RWPE2 (cell line): Measurements from ENCODE around the gene CHN2.

Experiments used
- ATAC-seq: fragments of 200-7000 bp; cut with Tn5 transposase; 3 replicates; pipeline ENCODE4 v1.9.1; 2021; ENCODE audit warnings: low read depth
- DNase-seq: peaks from one replicate; pipeline ENCODE4 v3.0.0-alpha.2; 2020; ENCODE audit warnings: low spot score
- H3K27ac ChIP-seq: fragments of 450-650 bp; 2 replicates; pipeline ENCODE4 v1.5.1; 2017; ENCODE audit warnings: mild to moderate bottlenecking; ENCODE audit not compliant: poor library complexity, severe bottlenecking
- H3K27me3 ChIP-seq: fragments of 250-450 bp; sonication (Bioruptor Pico); 2 replicates; pipeline ENCODE4 v1.5.1; 2021; ENCODE audit warnings: mild to moderate bottlenecking, moderate library complexity; ENCODE audit not compliant: insufficient read depth, poor library complexity, severe bottlenecking
- H3K36me3 ChIP-seq: fragments of 250-450 bp; sonication (Bioruptor Pico); 2 replicates; pipeline ENCODE4 v1.5.1; 2020; ENCODE audit warnings: low read depth, mild to moderate bottlenecking, moderate library complexity
- H3K4me1 ChIP-seq: fragments of 250-450 bp; sonication (Bioruptor Pico); 2 replicates; pipeline ENCODE4 v1.5.1; 2021; ENCODE audit warnings: mild to moderate bottlenecking, moderate library complexity; ENCODE audit not compliant: insufficient read depth, poor library complexity, severe bottlenecking
- H3K4me3 ChIP-seq: fragments of 250-450 bp; sonication (Bioruptor Pico); 2 replicates; pipeline ENCODE4 v1.5.1; 2021; ENCODE audit warnings: mild to moderate bottlenecking, moderate library complexity; ENCODE audit not compliant: severe bottlenecking
- H3K9me3 ChIP-seq: fragments of 250-450 bp; sonication (Bioruptor Pico); 2 replicates; pipeline ENCODE4 v1.5.1; 2021; ENCODE audit warnings: mild to moderate bottlenecking, moderate library complexity; ENCODE audit not compliant: severe bottlenecking
- CTCF ChIP-seq: fragments of 450-650 bp; IDR thresholded peaks from one replicate; pipeline ENCODE4 v1.5.1; 2017; ENCODE audit warnings: mild to moderate bottlenecking, moderate library complexity; ENCODE audit not compliant: poor library complexity, severe bottlenecking

CHN2 gene

GRCh38 chr7:29278337-29279069 lies 83.9 kb downstream of the CHN2 start:
- no peak for ATAC-seq
- Histone ChIP-seq H3K4me3 (no peak overlapping the region), H3K27ac (no peak overlapping the region), H3K9me3 (no peaks in the 10 kb centered on the region), H3K27me3 (no peaks in the 10 kb centered on the region), H3K4me1 (peaks cover 11% of the 10 kb centered on the region), H3K36me3 (no peaks in the 10 kb centered on the region)
- TF ChIP-seq CTCF: no peak
- DNase-seq: no peak

GRCh38 chr7:29281782-29282541 lies 87.4 kb downstream of the CHN2 start:
- ATAC-seq: peak; percentile 77
- Histone ChIP-seq H3K27ac (peak overlapping the region; percentile 5), H3K27me3 (no peaks in the 10 kb centered on the region), H3K4me3 (no peak overlapping the region), H3K36me3 (no peaks in the 10 kb centered on the region), H3K9me3 (no peaks in the 10 kb centered on the region), H3K4me1 (peaks cover 33% of the 10 kb centered on the region)
- no peak for TF ChIP-seq CTCF
- DNase-seq: peak; percentile 81

- H3K36me3 ChIP-seq: no peaks in the 10 kb centered on the region
- ATAC-seq (no peak), DNase-seq (no peak)
- no peaks in the 10 kb centered on the region for H3K9me3 ChIP-seq
- no peaks in the 10 kb centered on the region for H3K27me3 ChIP-seq
- H3K27ac ChIP-seq: no peak overlapping the region
- H3K4me3 ChIP-seq: no peak overlapping the region
- H3K4me1 ChIP-seq: peaks cover 41% of the 10 kb centered on the region
- no peak for TF ChIP-seq CTCF
Observed at GRCh38 chr7:29282819-29283414, 88.3 kb downstream of the CHN2 start.

- Histone ChIP-seq H3K9me3 (no peaks in the 10 kb centered on the region), H3K27ac (peak overlapping the region; percentile 72), H3K27me3 (no peaks in the 10 kb centered on the region), H3K36me3 (no peaks in the 10 kb centered on the region), H3K4me1 (peaks cover 45% of the 10 kb centered on the region), H3K4me3 (no peak overlapping the region)
- TF ChIP-seq CTCF: no peak
- ATAC-seq (peak; percentile 47), DNase-seq (no peak)
Observed at GRCh38 chr7:29284696-29285443, 90.3 kb downstream of the CHN2 start.
